ENCODE data around the gene IFTAP. TPM values are rescaled to one million over a fixed set of nuclear protein-coding genes. Genes with fewer than 3 reads are reported as not detected.

IFTAP gene
- total RNA-seq, 4 donors from 2014 or later, result 9.5 to 25.2 (median 16.8) TPM

DNA sequence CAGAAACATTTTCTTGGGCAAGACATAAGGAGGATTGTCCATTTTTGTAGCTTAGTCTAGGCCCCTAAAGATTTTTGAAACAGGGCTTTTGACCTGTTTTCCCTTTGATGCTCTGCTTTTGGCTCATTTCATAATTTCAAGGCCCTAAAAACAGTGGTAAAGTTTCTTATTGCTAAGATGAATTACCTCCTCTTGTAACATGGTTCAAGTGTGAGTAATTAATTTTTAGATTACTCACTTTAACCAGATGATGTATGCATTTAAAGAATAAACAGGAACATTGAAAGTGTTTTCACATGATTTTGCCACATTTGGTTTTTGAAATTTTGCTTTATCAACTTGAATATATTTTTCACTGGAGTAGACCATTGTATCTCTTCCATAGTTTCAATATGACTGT is 2.6 kb downstream of the IFTAP start:
- TF ChIP-seq, protein P1, sequence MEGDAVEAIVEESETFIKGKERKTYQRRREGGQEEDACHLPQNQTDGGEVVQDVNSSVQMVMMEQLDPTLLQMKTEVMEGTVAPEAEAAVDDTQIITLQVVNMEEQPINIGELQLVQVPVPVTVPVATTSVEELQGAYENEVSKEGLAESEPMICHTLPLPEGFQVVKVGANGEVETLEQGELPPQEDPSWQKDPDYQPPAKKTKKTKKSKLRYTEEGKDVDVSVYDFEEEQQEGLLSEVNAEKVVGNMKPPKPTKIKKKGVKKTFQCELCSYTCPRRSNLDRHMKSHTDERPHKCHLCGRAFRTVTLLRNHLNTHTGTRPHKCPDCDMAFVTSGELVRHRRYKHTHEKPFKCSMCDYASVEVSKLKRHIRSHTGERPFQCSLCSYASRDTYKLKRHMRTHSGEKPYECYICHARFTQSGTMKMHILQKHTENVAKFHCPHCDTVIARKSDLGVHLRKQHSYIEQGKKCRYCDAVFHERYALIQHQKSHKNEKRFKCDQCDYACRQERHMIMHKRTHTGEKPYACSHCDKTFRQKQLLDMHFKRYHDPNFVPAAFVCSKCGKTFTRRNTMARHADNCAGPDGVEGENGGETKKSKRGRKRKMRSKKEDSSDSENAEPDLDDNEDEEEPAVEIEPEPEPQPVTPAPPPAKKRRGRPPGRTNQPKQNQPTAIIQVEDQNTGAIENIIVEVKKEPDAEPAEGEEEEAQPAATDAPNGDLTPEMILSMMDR (IDR thresholded peaks at IDR 0.05), result no peak
- DNase-seq (ENCODE audit: low spot score) (no peak), ATAC-seq (ENCODE audit: low FRiP score) (no peak)

DNA sequence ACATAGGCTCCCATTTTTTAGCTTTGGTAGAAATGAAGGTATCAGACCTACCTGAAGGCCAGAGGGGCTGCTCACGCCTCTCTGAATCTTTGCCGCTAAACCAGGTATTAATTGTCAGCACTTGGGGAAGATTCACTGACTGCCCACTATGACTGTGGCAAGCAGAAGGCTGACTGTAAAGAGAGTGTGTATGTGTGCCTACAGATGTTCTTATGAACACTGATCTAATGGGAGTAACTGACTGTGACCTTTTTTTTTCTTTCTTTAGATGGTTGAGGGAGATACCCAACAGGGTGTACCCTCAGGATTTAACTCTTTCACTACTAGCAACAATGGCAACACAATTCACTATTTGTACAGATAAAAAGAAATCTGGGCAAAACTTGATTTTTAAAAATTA is 3.7 kb downstream of the IFTAP start, which contains the start of gene RAG2:
TSS of gene RAG2 (minus strand) at position 186 of the 400 bp plus-strand sequence. CDS start 4,068 bp downstream, outside the sequence.
- TF ChIP-seq, protein P1 (IDR thresholded peaks at IDR 0.05), result no peak
- ATAC-seq (ENCODE audit: low FRiP score), result no peak

DNA sequence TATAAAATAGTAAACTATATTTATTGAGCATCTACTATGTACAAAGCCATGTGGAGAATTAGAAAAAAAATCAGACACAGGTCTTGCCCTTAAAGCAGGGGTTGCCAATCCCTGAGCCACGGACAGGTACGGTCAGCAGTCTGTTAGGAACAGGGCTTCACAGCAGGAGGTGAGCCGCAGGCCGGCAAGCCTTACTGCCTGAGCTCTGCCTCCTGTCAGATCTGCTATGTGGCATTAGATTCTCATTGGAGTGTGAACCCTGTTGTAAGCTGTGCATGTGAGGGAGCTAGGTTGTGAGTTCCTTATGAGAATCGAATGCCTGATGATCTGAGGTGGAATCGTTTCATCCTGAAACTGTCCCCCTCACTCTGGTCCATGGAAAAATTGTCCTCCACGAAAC is 5.9 kb downstream of the IFTAP start:
- DNase-seq (ENCODE audit: low spot score) (no peak), ATAC-seq (ENCODE audit: low FRiP score) (no peak)
- TF ChIP-seq, protein P1 (IDR thresholded peaks at IDR 0.05), result no peak

More for the DNA sequence above, 3.7 kb downstream of the IFTAP start, which contains the start of gene RAG2:
- DNase-seq (ENCODE audit: low spot score), result no peak

DNA sequence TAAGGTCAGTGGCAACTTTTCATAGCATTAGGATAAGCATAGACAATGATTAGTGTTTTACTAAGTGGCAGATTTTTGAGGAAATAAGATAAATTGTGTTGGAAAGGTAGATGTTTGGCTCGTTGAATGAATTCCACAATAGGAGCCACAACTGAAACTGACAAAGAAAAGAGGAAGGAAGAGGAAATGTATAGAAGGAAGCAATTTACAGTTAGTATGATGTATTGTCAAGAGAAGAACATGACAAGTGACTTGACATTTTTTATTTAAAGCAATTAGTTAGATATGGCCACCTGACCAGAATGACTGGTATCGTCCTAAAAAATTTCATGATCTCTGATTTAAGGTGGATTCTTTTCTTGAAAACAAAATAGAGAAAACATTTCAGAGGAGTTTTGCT is 6.9 kb downstream of the IFTAP start:
- DNase-seq (ENCODE audit: low spot score) (no peak), ATAC-seq (ENCODE audit: low FRiP score) (no peak)
- TF ChIP-seq, protein P1 (IDR thresholded peaks at IDR 0.05), result no peak

DNA sequence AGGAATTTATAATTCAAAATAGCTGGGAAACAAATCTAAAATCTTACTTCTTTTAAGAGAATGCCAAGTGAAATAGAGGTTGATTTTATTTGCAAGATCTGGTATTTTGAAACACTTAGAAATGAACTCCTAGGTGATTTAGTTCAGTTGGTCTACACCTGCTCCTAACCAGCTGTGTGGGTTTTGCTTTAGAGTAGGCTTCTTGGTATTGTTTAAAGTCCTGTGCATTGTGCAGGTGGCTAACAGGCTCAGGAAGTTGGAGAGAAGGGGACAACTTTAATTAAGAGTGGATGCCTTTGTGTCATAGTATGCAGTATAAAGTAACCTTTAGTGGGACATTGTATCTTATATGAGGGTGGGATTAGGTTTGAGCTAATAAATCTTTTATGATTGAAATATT is 7.8 kb downstream of the IFTAP start:
- TF ChIP-seq, protein P1 (IDR thresholded peaks at IDR 0.05), result no peak
- DNase-seq (ENCODE audit: low spot score) (no peak), ATAC-seq (ENCODE audit: low FRiP score) (no peak)

DNA sequence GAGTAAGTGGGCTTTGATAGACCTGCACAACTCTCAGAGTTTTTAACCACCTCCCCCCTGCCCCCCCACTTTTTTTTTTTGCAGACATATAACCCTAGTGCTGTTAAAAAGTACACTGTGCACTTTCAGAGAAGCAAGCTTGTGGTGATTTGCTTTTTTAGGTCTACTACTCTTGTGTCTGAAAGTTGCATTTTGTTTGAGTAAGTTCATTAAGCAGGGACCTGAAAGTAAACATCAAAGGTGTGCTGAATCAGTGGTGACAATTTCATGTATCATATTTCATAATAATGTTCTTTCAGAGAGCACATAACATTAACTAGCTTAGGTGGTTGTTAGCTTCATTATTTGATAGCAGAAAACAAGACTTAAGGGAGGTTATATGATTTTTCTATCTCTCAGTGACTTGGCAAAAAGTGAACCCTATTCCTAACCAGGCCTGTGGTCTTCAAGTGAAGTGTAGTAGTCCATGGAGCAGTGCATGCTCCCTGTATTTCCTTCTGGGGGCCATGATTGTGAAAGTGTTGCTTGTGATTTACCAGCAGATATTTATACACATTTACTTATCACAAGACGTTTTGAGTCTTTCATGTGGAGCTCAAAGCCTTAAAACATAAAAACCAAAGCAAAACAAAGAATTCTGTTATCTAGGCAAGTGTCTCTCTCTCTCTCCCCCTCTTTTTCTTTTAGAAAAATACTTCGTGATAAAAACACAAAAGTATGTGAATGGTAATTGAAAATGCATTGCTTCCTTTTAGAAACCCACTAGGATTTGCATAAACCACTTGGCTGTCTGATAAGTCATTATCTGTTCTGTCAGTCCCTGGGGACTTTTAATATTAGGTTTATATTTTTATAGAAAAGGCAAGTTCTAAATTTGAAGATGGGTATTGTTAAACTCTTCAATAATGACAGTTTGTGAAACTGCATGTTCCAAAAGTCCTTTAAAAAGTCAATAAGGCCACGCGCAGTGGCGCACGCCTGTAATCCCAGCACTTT is 11.2 kb downstream of the IFTAP start:
- TF ChIP-seq, protein P1 (IDR thresholded peaks at IDR 0.05), result no peak
- DNase-seq (ENCODE audit: low spot score), result no peak
- no peak for ATAC-seq (ENCODE audit: low FRiP score)

All from omental fat pad (tissue), 4 donors.